HG03064 (cell line): Measurements from ENCODE around the gene ADD1.

Experiments
- ATAC-seq: cut with Tn5 transposase; IDR thresholded peaks from one replicate; pipeline ENCODE4 v1.9.1; 2021; ENCODE audit warnings: low read depth; ENCODE audit not compliant: unreplicated experiment

The ADD1 gene

GRCh38 chr4:2805712-2806389, 37.8 kb upstream of the ADD1 start:
- no peak for ATAC-seq

GRCh38 chr4:2806390-2807355, 37.0 kb upstream of the ADD1 start:
- ATAC-seq: no peak

- ATAC-seq: no peak
Measured at GRCh38 chr4:2807571-2807970, 36.1 kb upstream of the ADD1 start.

GRCh38 chr4:2808001-2808400, 35.6 kb upstream of the ADD1 start:
- no peak for ATAC-seq

GRCh38 chr4:2809610-2810180, 33.9 kb upstream of the ADD1 start:
- ATAC-seq: no peak

- no peak for ATAC-seq
Measured at GRCh38 chr4:2810388-2810787, 33.3 kb upstream of the ADD1 start.

- no peak for ATAC-seq
Measured at GRCh38 chr4:2811830-2812611, 31.6 kb upstream of the ADD1 start.

- no peak for ATAC-seq
Measured at GRCh38 chr4:2812612-2813354, 30.9 kb upstream of the ADD1 start.

- no peak for ATAC-seq
Measured at GRCh38 chr4:2813446-2814405, 29.9 kb upstream of the ADD1 start.

GRCh38 chr4:2814627-2815270, 28.9 kb upstream of the ADD1 start:
- no peak for ATAC-seq

- no peak for ATAC-seq
Measured at GRCh38 chr4:2816401-2816954, 27.2 kb upstream of the ADD1 start.

- no peak for ATAC-seq
Measured at GRCh38 chr4:2817137-2817536, 26.5 kb upstream of the ADD1 start.

- ATAC-seq: no peak
Measured at GRCh38 chr4:2817701-2818350, 25.8 kb upstream of the ADD1 start.

- no peak for ATAC-seq
Measured at GRCh38 chr4:2818351-2818939, 25.2 kb upstream of the ADD1 start.

GRCh38 chr4:2819244-2820215, 24.1 kb upstream of the ADD1 start:
- ATAC-seq: no peak
